GM19193 (cell line): Measurements from ENCODE around the gene DSE.

Experiments
- POLR2A ChIP-seq: IDR thresholded peaks from 4 replicates; pipeline ENCODE4 v1.6.1; 2011; ENCODE audit not compliant: insufficient read depth, insufficient read length; ENCODE audit errors: extremely low read depth

Gene DSE

GRCh38 chr6:116380346-116380745, 9.6 kb downstream of the DSE start:
- TF ChIP-seq POLR2A = no peak

- no peak for TF ChIP-seq POLR2A
Measured at GRCh38 chr6:116381000-116381399, 10.3 kb downstream of the DSE start.

- TF ChIP-seq POLR2A = no peak
Measured at GRCh38 chr6:116382587-116382986, 11.8 kb downstream of the DSE start.

GRCh38 chr6:116384727-116385458, 14.1 kb downstream of the DSE start:
- TF ChIP-seq POLR2A = no peak

GRCh38 chr6:116385459-116385802, 14.7 kb downstream of the DSE start:
- no peak for TF ChIP-seq POLR2A

- no peak for TF ChIP-seq POLR2A
Measured at GRCh38 chr6:116385921-116386320, 15.2 kb downstream of the DSE start.

- no peak for TF ChIP-seq POLR2A
Measured at GRCh38 chr6:116386581-116387299, 16.0 kb downstream of the DSE start.

GRCh38 chr6:116387374-116387773, 16.6 kb downstream of the DSE start:
- TF ChIP-seq POLR2A = no peak

- no peak for TF ChIP-seq POLR2A
Measured at GRCh38 chr6:116388924-116389323, 18.2 kb downstream of the DSE start.

- TF ChIP-seq POLR2A = no peak
Measured at GRCh38 chr6:116389357-116389756, 18.6 kb downstream of the DSE start.

- no peak for TF ChIP-seq POLR2A
Measured at GRCh38 chr6:116390581-116390980, 19.8 kb downstream of the DSE start.

- no peak for TF ChIP-seq POLR2A
Measured at GRCh38 chr6:116392132-116393013, 21.6 kb downstream of the DSE start.

- TF ChIP-seq POLR2A = no peak
Measured at GRCh38 chr6:116393430-116393829, 22.7 kb downstream of the DSE start.

GRCh38 chr6:116395647-116396046, 24.9 kb downstream of the DSE start:
- no peak for TF ChIP-seq POLR2A

- no peak for TF ChIP-seq POLR2A
Measured at GRCh38 chr6:116396441-116396840, 25.7 kb downstream of the DSE start.
